ENCODE data around the gene NGRN.

- TF ChIP-seq CTCF (conservative IDR thresholded peaks at IDR 0.05; ENCODE audit: low read depth, low read length) (no peak), EZH2 (IDR thresholded peaks at IDR 0.05; ENCODE audit: borderline replicate concordance, low read depth, low read length, poor library complexity, severe bottlenecking) (no peak)
These were observed 28.7 kb downstream of the NGRN start for GRCh38 chr15:90294159-90294558.

All from A673 (cell line).